DND-41 (cell line): ENCODE results near the gene PRIM2.
"Not testable (repeated sequence)": the region's sequence is repeated elsewhere in the genome, so short reads cannot be mapped to it uniquely, and the experiment has no call there.

Experiments
- ATAC-seq: fragments of 200-7000 bp; cut with Tn5 transposase; 3 replicates; pipeline ENCODE4 v1.9.1; 2021; ENCODE audit warnings: low read depth; ENCODE audit not compliant: insufficient read depth
- DNase-seq: peaks from one replicate; pipeline ENCODE4 v3.0.0-alpha.2; 2020
- H2AFZ ChIP-seq: 2 replicates; pipeline ENCODE4 v1.6.0; 2012; ENCODE audit warnings: low read depth, low read length
- H3K27ac ChIP-seq: 2 replicates; pipeline ENCODE4 v1.5.1; 2012; ENCODE audit warnings: low read length, inconsistent platforms
- H3K27me3 ChIP-seq: fragments of 200-600 bp; sonication (generic); 2 replicates; pipeline ENCODE4 v1.6.0; 2012; ENCODE audit warnings: low read length, mild to moderate bottlenecking, inconsistent platforms; ENCODE audit not compliant: insufficient read depth, poor library complexity
- H3K36me3 ChIP-seq: 2 replicates; pipeline ENCODE4 v1.5.1; 2012; ENCODE audit warnings: low read length, inconsistent platforms; ENCODE audit not compliant: insufficient read depth
- H3K4me1 ChIP-seq: 2 replicates; pipeline ENCODE4 v1.5.1; 2012; ENCODE audit warnings: mild to moderate bottlenecking, low read length; ENCODE audit not compliant: insufficient read depth
- H3K4me2 ChIP-seq: 2 replicates; pipeline ENCODE4 v1.6.0; 2012; ENCODE audit warnings: mild to moderate bottlenecking, moderate library complexity, low read length, inconsistent platforms; ENCODE audit not compliant: insufficient read depth
- H3K4me3 ChIP-seq, 2 experiments: fragments of 200-600 bp in 1 of 2; shearing (Covaris generic) in 1 of 2; 2 replicates each; pipeline ENCODE4 v1.5.1; 2012 to 2016; ENCODE audit warnings: inconsistent platforms in 2 of 2, low read length in 2 of 2, mild to moderate bottlenecking in 2 of 2, low read depth in 1 of 2, moderate library complexity in 1 of 2
- H3K79me2 ChIP-seq: 2 replicates; pipeline ENCODE4 v1.6.0; 2012; ENCODE audit warnings: low read length, inconsistent platforms; ENCODE audit not compliant: insufficient read depth
- H3K9ac ChIP-seq: 2 replicates; pipeline ENCODE4 v1.6.0; 2012; ENCODE audit warnings: low read depth, mild to moderate bottlenecking, inconsistent platforms, low read length, moderate library complexity
- H3K9me3 ChIP-seq: 2 replicates; pipeline ENCODE4 v1.5.1; 2012; ENCODE audit warnings: low read length, moderate library complexity, mild to moderate bottlenecking, inconsistent platforms; ENCODE audit not compliant: insufficient read depth, severe bottlenecking
- H4K20me1 ChIP-seq: 2 replicates; pipeline ENCODE4 v1.6.0; 2012; ENCODE audit warnings: low read length; ENCODE audit not compliant: insufficient read depth
- CTCF ChIP-seq: IDR thresholded peaks from 2 replicates; pipeline ENCODE4 v1.5.1; 2012; ENCODE audit warnings: borderline replicate concordance, low read length, moderate library complexity, mild to moderate bottlenecking; ENCODE audit not compliant: poor library complexity, severe bottlenecking; ENCODE audit errors: extremely low read depth
- EZH2 ChIP-seq: IDR thresholded peaks from 3 replicates; pipeline ENCODE4 v1.6.1; 2012; ENCODE audit warnings: borderline replicate concordance, low read depth, mild to moderate bottlenecking, moderate library complexity, low read length, inconsistent platforms; ENCODE audit not compliant: severe bottlenecking

The PRIM2 gene

DNA sequence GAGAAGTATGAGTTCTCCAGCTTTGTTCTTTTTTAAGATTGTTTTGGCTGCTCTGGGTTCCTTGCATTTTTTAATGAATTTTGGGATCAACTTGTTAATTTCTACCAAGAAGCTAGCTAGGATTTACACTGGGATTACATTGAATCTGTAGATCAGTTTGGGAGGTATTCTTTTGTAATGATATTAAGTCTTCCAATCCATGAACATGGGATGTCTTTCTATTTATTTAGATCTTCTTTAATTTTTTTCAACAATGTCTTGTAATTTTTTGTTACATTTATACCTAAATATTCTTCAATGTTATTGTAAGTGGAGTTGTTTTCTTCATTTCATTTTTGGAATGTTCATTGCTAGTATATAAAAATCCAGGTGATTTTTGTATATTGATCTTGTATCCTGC is 12.5 kb downstream of the PRIM2 start:
- Histone ChIP-seq H3K9me3 (peaks cover 41% of the 10 kb centered on the region), H3K79me2 (peaks cover 45% of the 10 kb centered on the region), H3K27ac (no peak overlapping the region), H3K27me3 (no peaks in the 10 kb centered on the region), H3K4me2 (no peak overlapping the region), H3K4me3 (no peak overlapping the region), H2AFZ (no peak overlapping the region), H4K20me1 (no peaks in the 10 kb centered on the region), H3K36me3 (peaks cover 96% of the 10 kb centered on the region), H3K4me1 (no peaks in the 10 kb centered on the region), H3K9ac (no peak overlapping the region)
- no peak for ATAC-seq
- no peak for TF ChIP-seq EZH2
- no peak for TF ChIP-seq CTCF
- no peak for DNase-seq

DNA sequence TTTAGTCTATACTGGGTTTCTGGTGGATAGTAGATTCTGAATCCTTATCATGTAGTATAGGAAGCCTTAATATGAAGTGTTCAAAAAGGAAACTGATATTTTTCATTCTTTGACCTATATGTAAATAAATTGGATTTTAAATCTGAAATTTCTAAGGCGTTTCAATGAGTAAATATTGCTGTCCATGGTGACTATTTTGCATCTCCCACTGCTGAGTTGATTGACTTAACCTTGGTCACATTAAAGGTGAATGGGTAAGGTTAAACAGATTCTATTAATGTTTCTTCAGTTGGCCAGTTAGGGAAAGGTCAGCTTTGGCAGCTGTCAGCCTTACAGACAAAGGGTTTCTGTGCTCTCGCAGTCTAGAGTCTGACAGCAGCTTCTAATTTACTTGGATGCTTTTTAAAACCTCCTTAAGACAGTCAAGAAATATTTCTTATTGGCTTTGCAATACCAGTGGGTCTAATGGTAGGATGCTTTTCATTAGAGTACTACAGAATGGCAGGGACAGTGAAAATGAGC is 24.8 kb downstream of the PRIM2 start:
- no peak for DNase-seq
- Histone ChIP-seq H4K20me1 (no peaks in the 10 kb centered on the region), H3K9me3 (no peaks in the 10 kb centered on the region), H3K9ac (no peak overlapping the region), H3K36me3 (no peaks in the 10 kb centered on the region; the same call in 1 of the 2 replicates), H3K27me3 (no peaks in the 10 kb centered on the region), H2AFZ (no peak overlapping the region), H3K79me2 (peaks cover 26% of the 10 kb centered on the region; the same call in 1 of the 2 replicates), H3K27ac (no peak overlapping the region), H3K4me3 (no peak overlapping the region), H3K4me1 (peaks cover 7% of the 10 kb centered on the region), H3K4me2 (no peak overlapping the region)
- no peak for ATAC-seq
- no peak for TF ChIP-seq EZH2
- no peak for TF ChIP-seq CTCF

GRCh38 chr6:57343342-57343741 is 25.9 kb downstream of the PRIM2 start:
- ATAC-seq: not testable (repeated sequence)

GRCh38 chr6:57346715-57347114 is 29.3 kb downstream of the PRIM2 start:
- not testable (repeated sequence) for DNase-seq, H3K27me3 ChIP-seq, ATAC-seq, H3K27ac ChIP-seq, H3K9ac ChIP-seq, H3K36me3 ChIP-seq, H4K20me1 ChIP-seq, H2AFZ ChIP-seq, H3K4me2 ChIP-seq, H3K4me3 ChIP-seq, H3K9me3 ChIP-seq
- Histone ChIP-seq H3K4me1 (peaks cover 24% of the 10 kb centered on the region), H3K79me2 (peaks cover 31% of the 10 kb centered on the region; the same call in 1 of the 2 replicates)

More at GRCh38 chr6:57343342-57343741, 25.9 kb downstream of the PRIM2 start:
- H3K27ac ChIP-seq, H3K36me3 ChIP-seq, H3K4me3 ChIP-seq, H4K20me1 ChIP-seq, H3K4me2 ChIP-seq, H3K9ac ChIP-seq, H2AFZ ChIP-seq, H3K27me3 ChIP-seq, H3K9me3 ChIP-seq, DNase-seq: not testable (repeated sequence)
- H3K79me2 ChIP-seq: peaks cover 26% of the 10 kb centered on the region; the same call in 1 of the 2 replicates
- peaks cover 18% of the 10 kb centered on the region for H3K4me1 ChIP-seq

GRCh38 chr6:57347597-57347996 is 30.2 kb downstream of the PRIM2 start:
- peaks cover 31% of the 10 kb centered on the region; the same call in 1 of the 2 replicates for H3K79me2 ChIP-seq
- not testable (repeated sequence) for H3K4me2 ChIP-seq, H3K36me3 ChIP-seq, H3K4me3 ChIP-seq, H2AFZ ChIP-seq, H3K9ac ChIP-seq, H3K9me3 ChIP-seq, H4K20me1 ChIP-seq, H3K27ac ChIP-seq, DNase-seq, ATAC-seq, H3K27me3 ChIP-seq
- H3K4me1 ChIP-seq: peaks cover 24% of the 10 kb centered on the region

DNA sequence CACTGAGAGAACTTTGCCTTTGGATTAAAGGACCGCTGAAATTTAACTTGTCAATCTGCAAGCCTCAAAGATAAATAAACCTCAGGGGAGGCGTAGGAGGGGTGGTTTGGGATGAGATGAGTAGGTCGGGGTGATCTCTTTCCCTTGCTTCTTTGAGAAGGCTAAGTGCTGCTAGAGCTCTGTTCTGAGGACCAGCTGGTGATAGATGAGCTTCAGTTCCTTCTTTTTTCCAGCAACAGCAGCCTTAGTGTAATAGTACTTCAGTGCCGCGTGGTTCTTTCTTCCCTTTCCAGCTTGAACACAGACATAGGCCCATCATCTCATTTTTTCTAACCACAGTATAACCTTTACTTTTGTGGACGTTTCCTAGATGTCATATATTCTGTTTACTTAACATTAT is 33.0 kb downstream of the PRIM2 start:
- peaks cover 24% of the 10 kb centered on the region for H3K4me1 ChIP-seq
- not testable (repeated sequence) for ATAC-seq, H3K27me3 ChIP-seq

DNA sequence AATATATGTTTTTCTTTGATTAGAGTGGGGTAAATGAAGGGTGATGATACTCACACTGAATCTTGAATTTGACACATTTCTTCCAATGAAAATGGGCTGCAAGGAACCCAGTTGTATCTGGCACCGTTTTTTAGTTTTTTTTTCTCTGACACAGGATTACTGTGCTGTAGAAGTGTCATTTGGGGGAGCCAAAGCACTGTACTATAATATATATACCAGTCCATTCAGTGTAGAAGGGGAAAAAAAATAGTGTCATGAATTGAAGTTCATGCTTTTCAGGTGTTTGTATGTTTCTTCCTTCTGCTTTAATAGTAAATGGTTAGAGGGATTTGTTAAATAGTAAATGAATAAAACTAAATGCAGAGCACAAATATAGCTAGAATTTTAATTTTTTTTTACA is 35.2 kb downstream of the PRIM2 start:
- not testable (repeated sequence) for ATAC-seq, H3K9me3 ChIP-seq, H2AFZ ChIP-seq, DNase-seq, H3K27ac ChIP-seq, H4K20me1 ChIP-seq, H3K27me3 ChIP-seq, H3K4me3 ChIP-seq, H3K36me3 ChIP-seq, H3K9ac ChIP-seq, H3K4me2 ChIP-seq
- Histone ChIP-seq H3K4me1 (peaks cover 23% of the 10 kb centered on the region), H3K79me2 (peaks cover 18% of the 10 kb centered on the region; the same call in 1 of the 2 replicates)

More for the DNA sequence above, 33.0 kb downstream of the PRIM2 start:
- H3K79me2 ChIP-seq: peaks cover 28% of the 10 kb centered on the region; the same call in 1 of the 2 replicates
- H4K20me1 ChIP-seq, H3K9me3 ChIP-seq, H3K9ac ChIP-seq, H3K36me3 ChIP-seq, H3K4me3 ChIP-seq, H3K4me2 ChIP-seq, H2AFZ ChIP-seq, H3K27ac ChIP-seq, DNase-seq: not testable (repeated sequence)
